ENCODE results near the gene GGA2.

Gene GGA2

GRCh38 chr16:23504453-23505179, 5.7 kb downstream of the GGA2 start (continued):
- no peak for TF ChIP-seq ZNF580 (tag by site-specific recombination; IDR thresholded peaks at IDR 0.05)
- no peak for TF ChIP-seq ZNF473 (tag by site-specific recombination; IDR thresholded peaks at IDR 0.05)
- no peak for TF ChIP-seq ZNF792 (tag by site-specific recombination; IDR thresholded peaks at IDR 0.05)
- TF ChIP-seq ZNF175 (tag by site-specific recombination; IDR thresholded peaks at IDR 0.05): no peak
- TF ChIP-seq ZNF600 (tag by site-specific recombination; IDR thresholded peaks at IDR 0.05): peak; percentile 65
- peak; percentile 71 for TF ChIP-seq ZBTB21 (tag by site-specific recombination; IDR thresholded peaks at IDR 0.05)
- TF ChIP-seq GLI2 (tag by site-specific recombination; IDR thresholded peaks at IDR 0.05; ENCODE audit: borderline replicate concordance, low read depth): peak; percentile 67; the same call in 1 of the 2 replicates
- TF ChIP-seq ZNF529 (tag by site-specific recombination; IDR thresholded peaks at IDR 0.05; ENCODE audit: insufficient replicate concordance): no peak
- TF ChIP-seq KLF17 (tag by site-specific recombination; IDR thresholded peaks at IDR 0.05): peak; percentile 75
- no peak for TF ChIP-seq ZNF426 (tag by site-specific recombination; IDR thresholded peaks at IDR 0.05)
- no peak for TF ChIP-seq ZNF645 (tag by site-specific recombination; IDR thresholded peaks at IDR 0.05)
- TF ChIP-seq KLF10 (tag by site-specific recombination; IDR thresholded peaks at IDR 0.05): peak; percentile 80
- no peak for TF ChIP-seq ZNF501 (tag by site-specific recombination; IDR thresholded peaks at IDR 0.05)
- TF ChIP-seq SCRT1 (tag by site-specific recombination; IDR thresholded peaks at IDR 0.05; ENCODE audit: borderline replicate concordance): no peak
- peak; percentile 94 for TF ChIP-seq ZNF664 (tag by site-specific recombination; IDR thresholded peaks at IDR 0.05)
- TF ChIP-seq ZFP3 (tag by site-specific recombination; IDR thresholded peaks at IDR 0.05; ENCODE audit: low read depth): no peak
- TF ChIP-seq PRDM10 (tag by site-specific recombination; IDR thresholded peaks at IDR 0.05): peak; percentile 79
- TF ChIP-seq ZSCAN5A (tag by site-specific recombination; IDR thresholded peaks at IDR 0.05): 0 out of 2 replicates have a peak, but pooled peaks have one; percentile 59
- TF ChIP-seq PRDM1 (tag by site-specific recombination; IDR thresholded peaks at IDR 0.05): peak; percentile 77
- no peak for TF ChIP-seq GLI4 (tag by site-specific recombination; IDR thresholded peaks at IDR 0.05)
- TF ChIP-seq BCL11B (tag by site-specific recombination; IDR thresholded peaks at IDR 0.05; ENCODE audit: low read depth): no peak
- no peak for TF ChIP-seq RBAK (tag by site-specific recombination; IDR thresholded peaks at IDR 0.05)

All from HEK293 (cell line).